IMR-90 (cell line): ENCODE measurements around the gene ETFB. TPM values are rescaled to one million over a fixed set of nuclear protein-coding genes. Genes with fewer than 3 reads are reported as not detected.

Experiments used
- ATAC-seq: fragments of 200-7000 bp; cut with Tn5 transposase; 2 replicates; pipeline ENCODE4 v1.9.1; 2020; ENCODE audit warnings: low read depth, mild to moderate bottlenecking, moderate library complexity
- BruUV-seq: library from RNA; stranded (reverse); fragments of 400-500 nt; replicated peaks from 2 replicates; lab custom pipeline; 2021; lab: Mats Ljungman, UMichigan
- CTCF ChIA-PET: fragments of 300-600 bp; formaldehyde crosslinking; extraction: SDS; loops from one replicate; lab custom pipeline; 2021; ENCODE audit warnings: antibody characterized with exemption; lab: Yijun Ruan, JAX
- POLR2A ChIA-PET: fragments of 300-600 bp; sonication (Branson Sonifier 250); formaldehyde crosslinking; loops from one replicate; lab custom pipeline; 2022; ENCODE audit warnings: antibody characterized with exemption; ENCODE audit not compliant: unreplicated experiment; lab: Charles Lee
- DNase-seq: peaks from one replicate; pipeline ENCODE4 v3.0.0; 2013
- H2AFZ ChIP-seq: replicated peaks from 2 replicates; pipeline ENCODE3; 2013; ENCODE audit warnings: low read length, mild to moderate bottlenecking; ENCODE audit not compliant: poor library complexity
- H2AK5ac ChIP-seq: 2 replicates; pipeline ENCODE4 v1.6.1; 2013; ENCODE audit warnings: low read depth, low read length, inconsistent platforms
- H2AK9ac ChIP-seq: replicated peaks from 2 replicates; pipeline ENCODE3; 2013; ENCODE audit warnings: mild to moderate bottlenecking, low read depth, low read length, moderate library complexity; ENCODE audit not compliant: poor library complexity
- H2BK120ac ChIP-seq: 2 replicates; pipeline ENCODE4 v1.6.1; 2013; ENCODE audit warnings: low read depth, low read length, inconsistent platforms
- H2BK15ac ChIP-seq: 3 replicates; pipeline ENCODE4 v1.6.1; 2013; ENCODE audit warnings: low read depth, low read length, inconsistent platforms
- H2BK20ac ChIP-seq: 2 replicates; pipeline ENCODE4 v1.6.1; 2013; ENCODE audit warnings: low read depth, mild to moderate bottlenecking, inconsistent platforms, low read length, moderate library complexity
- H2BK5ac ChIP-seq: 2 replicates; pipeline ENCODE4 v1.6.1; 2013; ENCODE audit warnings: mild to moderate bottlenecking, low read depth, low read length, inconsistent platforms; ENCODE audit not compliant: poor library complexity, severe bottlenecking
- H3K14ac ChIP-seq: replicated peaks from 2 replicates; pipeline ENCODE4 v1.6.1; 2013; ENCODE audit warnings: low read depth, low read length, inconsistent platforms
- H3K18ac ChIP-seq: 2 replicates; pipeline ENCODE4 v1.6.1; 2013; ENCODE audit warnings: low read depth, low read length, control low read depth
- H3K23ac ChIP-seq: 2 replicates; pipeline ENCODE4 v1.6.1; 2013; ENCODE audit warnings: low read depth, low read length, inconsistent platforms
- H3K27ac ChIP-seq: 2 replicates; pipeline ENCODE4 v1.5.1; 2013; ENCODE audit warnings: mild to moderate bottlenecking, control low read depth, low read length; ENCODE audit not compliant: insufficient read depth
- H3K27me3 ChIP-seq: 2 replicates; pipeline ENCODE4 v1.6.1; 2013; ENCODE audit warnings: low read length; ENCODE audit not compliant: control insufficient read depth, insufficient read depth
- H3K36me3 ChIP-seq: 2 replicates; pipeline ENCODE4 v1.6.1; 2013; ENCODE audit warnings: low read length, mixed read lengths; ENCODE audit not compliant: control insufficient read depth, insufficient read depth
- H3K4ac ChIP-seq: 2 replicates; pipeline ENCODE4 v1.6.1; 2013; ENCODE audit warnings: low read depth, low read length, inconsistent platforms
- H3K4me1 ChIP-seq: 2 replicates; pipeline ENCODE4 v1.6.1; 2013; ENCODE audit warnings: low read length, mixed read lengths; ENCODE audit not compliant: control insufficient read depth, insufficient read depth
- H3K4me2 ChIP-seq: 2 replicates; pipeline ENCODE4 v1.6.1; 2013; ENCODE audit warnings: low read depth, mild to moderate bottlenecking, control low read depth, low read length, moderate library complexity
- H3K4me3 ChIP-seq: 2 replicates; pipeline ENCODE4 v1.5.1; 2013; ENCODE audit warnings: low read depth, mild to moderate bottlenecking, control low read depth, low read length, moderate library complexity; ENCODE audit not compliant: insufficient read depth
- H3K56ac ChIP-seq: 2 replicates; pipeline ENCODE4 v1.6.1; 2013; ENCODE audit warnings: low read length, inconsistent platforms; ENCODE audit not compliant: insufficient read depth; ENCODE audit errors: extremely low read depth
- H3K79me1 ChIP-seq, 2 experiments: 2 replicates each; pipeline ENCODE4 v1.6.1; 2013; ENCODE audit warnings: low read length in 2 of 2, inconsistent platforms in 1 of 2, low read depth in 1 of 2
- H3K9ac ChIP-seq: 2 replicates; pipeline ENCODE4 v1.6.1; 2013; ENCODE audit warnings: low read depth, low read length, control low read depth
- H3K9me1 ChIP-seq: 2 replicates; pipeline ENCODE4 v1.6.1; 2013; ENCODE audit warnings: low read length, inconsistent platforms; ENCODE audit not compliant: insufficient read depth
- H3K9me3 ChIP-seq: 2 replicates; pipeline ENCODE4 v1.6.1; 2013; ENCODE audit warnings: low read length; ENCODE audit not compliant: control insufficient read depth, insufficient read depth
- H4K20me1 ChIP-seq: 2 replicates; pipeline ENCODE4 v1.6.1; 2013; ENCODE audit warnings: low read length, inconsistent platforms; ENCODE audit not compliant: insufficient read depth
- H4K5ac ChIP-seq: 2 replicates; pipeline ENCODE4 v1.6.1; 2013; ENCODE audit warnings: mild to moderate bottlenecking, low read depth, low read length, control low read depth
- H4K8ac ChIP-seq, 2 experiments: 2 replicates each; pipeline ENCODE4 v1.6.1; 2013; ENCODE audit warnings: low read depth in 2 of 2, low read length in 2 of 2, control low read depth in 1 of 2, inconsistent platforms in 1 of 2
- H4K91ac ChIP-seq: 2 replicates; pipeline ENCODE4 v1.6.1; 2013; ENCODE audit warnings: low read depth, low read length, inconsistent platforms; ENCODE audit not compliant: insufficient read depth
- BHLHE40 ChIP-seq: fragments of 150-350 bp; IDR thresholded peaks from 2 replicates; pipeline ENCODE4 v1.6.1; 2016; ENCODE audit warnings: mild to moderate bottlenecking, low read depth, low read length
- CEBPB ChIP-seq: IDR thresholded peaks from 2 replicates; pipeline ENCODE4 v1.6.1; 2012; ENCODE audit warnings: low read depth, low read length, improper control_type of control experiment
- CHD1 ChIP-seq: IDR thresholded peaks from 2 replicates; pipeline ENCODE4 v1.6.1; 2012; ENCODE audit warnings: low read depth, low read length, improper control_type of control experiment
- FOS ChIP-seq: fragments of 150-350 bp; IDR thresholded peaks from 2 replicates; pipeline ENCODE4 v1.6.1; 2016; ENCODE audit warnings: low read depth, low read length
- MAFK ChIP-seq: IDR thresholded peaks from 2 replicates; pipeline ENCODE4 v1.6.1; 2012; ENCODE audit warnings: low read depth, low read length, improper control_type of control experiment
- MAZ ChIP-seq: IDR thresholded peaks from 2 replicates; pipeline ENCODE4 v1.6.1; 2012; ENCODE audit warnings: low read depth, mild to moderate bottlenecking, low read length, improper control_type of control experiment, moderate library complexity, borderline replicate concordance
- MXI1 ChIP-seq: IDR thresholded peaks from 2 replicates; pipeline ENCODE4 v1.6.1; 2012; ENCODE audit warnings: low read depth, mild to moderate bottlenecking, low read length, moderate library complexity, borderline replicate concordance
- NFE2L2 ChIP-seq: fragments of 150-350 bp; IDR thresholded peaks from 2 replicates; pipeline ENCODE4 v1.6.1; 2016; ENCODE audit warnings: low read depth, mild to moderate bottlenecking, low read length
- POLR2A ChIP-seq: IDR thresholded peaks from 2 replicates; pipeline ENCODE4 v1.6.1; 2012; ENCODE audit warnings: mild to moderate bottlenecking, low read depth, low read length
- RAD21 ChIP-seq: IDR thresholded peaks from 2 replicates; pipeline ENCODE4 v1.6.1; 2012; ENCODE audit warnings: low read length, improper control_type of control experiment
- RCOR1 ChIP-seq: IDR thresholded peaks from 2 replicates; pipeline ENCODE4 v1.6.1; 2012; ENCODE audit warnings: mild to moderate bottlenecking, low read length, improper control_type of control experiment; ENCODE audit not compliant: insufficient replicate concordance
- RFX5 ChIP-seq: IDR thresholded peaks from 2 replicates; pipeline ENCODE4 v1.8.0; 2012; ENCODE audit warnings: low read depth, mild to moderate bottlenecking, low read length, moderate library complexity
- SMC3 ChIP-seq: fragments of 150-350 bp; IDR thresholded peaks from 2 replicates; pipeline ENCODE4 v1.6.1; 2016; ENCODE audit warnings: low read depth, mild to moderate bottlenecking, antibody characterized with exemption, low read length, moderate library complexity
- WGBS, 2 experiments: methylation state at CpG; one replicate each; pipeline versions ENCODE4 v1.1.5 to v1.1.7; 2013; ENCODE audit warnings: missing lambda C conversion rate in 2 of 2; ENCODE audit not compliant: insufficient read length in 1 of 2; ENCODE audit errors: extremely low coverage in 2 of 2; 5-methylcytosine and 5-hydroxymethylcytosine counted together
- dilution Hi-C: fragments of 300-500 bp; cut with HindIII; formaldehyde crosslinking; loops from one replicate; pipeline ENCODE4 v1.14.3; 2018; ENCODE audit warnings: low sequenced_read_pairs; ENCODE audit not compliant: unreplicated experiment
- in situ Hi-C: fragments of 300-500 bp; cut with MboI; formaldehyde crosslinking; loops from 3 replicates; pipeline ENCODE4 v1.14.3; 2019; ENCODE audit warnings: low sequenced_read_pairs, inconsistent platforms, mixed read lengths
- intact Hi-C: fragments of 100-400 bp; cut with micrococcal nuclease; formaldehyde crosslinking; loops from 2 replicates; pipeline ENCODE4 v1.10.0; 2022
- polyA plus RNA-seq, 3 experiments: library from polyadenylated mRNA; depleted of rRNA; stranded (reverse); fragments of >200 nt; gene quantifications; 2 replicates each; pipeline ENCODE4 v1.2.3, GENCODE V29; 2012; ENCODE audit warnings: low replicate concordance in 1 of 3
- total RNA-seq: library from RNA; depleted of rRNA; stranded (reverse); fragments of >200 nt; gene quantifications from 2 replicates; pipeline ENCODE4 v1.2.3, GENCODE V29; 2012
- TF ChIP-seq, protein P1 (sequence below): fragments of 150-350 bp; IDR thresholded peaks from 2 replicates; pipeline ENCODE4 v1.6.1; 2016; ENCODE audit warnings: low read depth, mild to moderate bottlenecking, low read length, moderate library complexity, borderline replicate concordance
- TF ChIP-seq, protein P2 (sequence below): fragments of 150-350 bp; IDR thresholded peaks from 2 replicates; pipeline ENCODE4 v1.6.1; 2017; ENCODE audit warnings: mild to moderate bottlenecking, antibody characterized with exemption, low read length, low read depth
- TF ChIP-seq, protein P3 (sequence below): conservative IDR thresholded peaks from 2 replicates; pipeline ENCODE4 v1.5.1; 2012; ENCODE audit warnings: mild to moderate bottlenecking, low read depth, low read length, improper control_type of control experiment

Gene ETFB
- total and polyA plus RNA-seq, 2 of the 4 experiments (the other 2 are of a cell fraction), result 141 to 166 TPM

DNA sequence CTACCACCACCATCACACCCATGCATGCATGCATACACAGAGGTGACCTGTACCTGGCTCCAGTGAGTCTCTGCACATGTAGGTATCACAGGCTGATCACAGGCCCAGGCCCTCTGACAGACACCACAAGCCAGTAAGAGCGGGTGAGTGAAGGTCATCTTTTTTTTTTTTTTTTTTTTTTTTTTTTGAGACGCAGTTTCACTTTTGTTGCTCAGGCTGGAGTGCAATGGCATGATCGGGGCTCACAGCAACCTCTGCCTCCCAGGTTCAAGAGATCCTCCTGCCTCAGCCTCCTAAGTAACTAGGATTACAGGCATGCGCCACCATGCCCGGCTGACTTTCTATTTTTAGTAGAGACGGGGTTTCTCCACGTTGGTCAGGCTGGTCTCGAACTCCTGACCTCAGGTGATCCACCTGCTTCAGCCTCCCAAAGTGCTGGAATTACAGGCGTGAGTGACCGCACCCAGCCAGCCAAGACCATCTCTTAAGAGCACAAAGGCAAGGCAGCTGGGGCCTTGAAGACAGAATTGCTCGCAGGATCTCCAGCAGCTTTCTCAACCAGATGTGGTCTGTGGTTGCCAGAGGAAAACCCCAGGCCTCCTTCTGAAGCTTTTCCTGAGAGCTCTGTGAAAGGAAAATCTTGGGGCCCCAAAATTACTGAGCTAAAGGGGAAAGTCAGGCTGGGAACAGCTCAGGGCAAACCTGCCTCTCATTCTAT, 9.5 kb upstream of the ETFB start:
- no peak for ATAC-seq
- H3K4ac ChIP-seq, result no peak overlapping the region
- no peaks in the 10 kb centered on the region for H3K9me1 ChIP-seq
- no peak overlapping the region for H3K18ac ChIP-seq
- no TSS peak for BruUV-seq
- no peak overlapping the region for H4K8ac ChIP-seq
- H3K27ac ChIP-seq, result no peak overlapping the region
- H3K4me3 ChIP-seq, result no peak overlapping the region
- no peak overlapping the region for H2BK5ac ChIP-seq
- no peak overlapping the region for H2AK9ac ChIP-seq
- no peak overlapping the region for H3K23ac ChIP-seq
- no peaks in the 10 kb centered on the region for H3K79me1 ChIP-seq
- WGBS, 2 experiments, result 90% methylated on average over 7 of the region's 11 CpGs; no CpG with 5 or more reads in 1 of the 2 experiments
- H3K14ac ChIP-seq, result no peak overlapping the region
- H3K36me3 ChIP-seq, result no peaks in the 10 kb centered on the region
- no peak overlapping the region for H3K9ac ChIP-seq
- no peaks in the 10 kb centered on the region for H3K4me1 ChIP-seq
- no peaks in the 10 kb centered on the region for H3K9me3 ChIP-seq
- H3K4me2 ChIP-seq, result no peak overlapping the region
- H4K5ac ChIP-seq, result no peak overlapping the region
- TF ChIP-seq MAZ, result no peak
- no peak for TF ChIP-seq POLR2A
- TF ChIP-seq RAD21, result no peak
- TF ChIP-seq CHD1, result no peak
- TF ChIP-seq RFX5, result no peak
- TF ChIP-seq MXI1, result no peak
- no peak for TF ChIP-seq RCOR1
- TF ChIP-seq NFE2L2, result no peak
- TF ChIP-seq, protein P1, sequence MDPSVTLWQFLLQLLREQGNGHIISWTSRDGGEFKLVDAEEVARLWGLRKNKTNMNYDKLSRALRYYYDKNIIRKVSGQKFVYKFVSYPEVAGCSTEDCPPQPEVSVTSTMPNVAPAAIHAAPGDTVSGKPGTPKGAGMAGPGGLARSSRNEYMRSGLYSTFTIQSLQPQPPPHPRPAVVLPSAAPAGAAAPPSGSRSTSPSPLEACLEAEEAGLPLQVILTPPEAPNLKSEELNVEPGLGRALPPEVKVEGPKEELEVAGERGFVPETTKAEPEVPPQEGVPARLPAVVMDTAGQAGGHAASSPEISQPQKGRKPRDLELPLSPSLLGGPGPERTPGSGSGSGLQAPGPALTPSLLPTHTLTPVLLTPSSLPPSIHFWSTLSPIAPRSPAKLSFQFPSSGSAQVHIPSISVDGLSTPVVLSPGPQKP, result no peak
- TF ChIP-seq BHLHE40, result no peak
- TF ChIP-seq MAFK, result no peak
- TF ChIP-seq FOS, result no peak
- no peak for TF ChIP-seq SMC3
- TF ChIP-seq, protein P2, sequence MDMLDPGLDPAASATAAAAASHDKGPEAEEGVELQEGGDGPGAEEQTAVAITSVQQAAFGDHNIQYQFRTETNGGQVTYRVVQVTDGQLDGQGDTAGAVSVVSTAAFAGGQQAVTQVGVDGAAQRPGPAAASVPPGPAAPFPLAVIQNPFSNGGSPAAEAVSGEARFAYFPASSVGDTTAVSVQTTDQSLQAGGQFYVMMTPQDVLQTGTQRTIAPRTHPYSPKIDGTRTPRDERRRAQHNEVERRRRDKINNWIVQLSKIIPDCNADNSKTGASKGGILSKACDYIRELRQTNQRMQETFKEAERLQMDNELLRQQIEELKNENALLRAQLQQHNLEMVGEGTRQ, result no peak
- TF ChIP-seq, protein P3, sequence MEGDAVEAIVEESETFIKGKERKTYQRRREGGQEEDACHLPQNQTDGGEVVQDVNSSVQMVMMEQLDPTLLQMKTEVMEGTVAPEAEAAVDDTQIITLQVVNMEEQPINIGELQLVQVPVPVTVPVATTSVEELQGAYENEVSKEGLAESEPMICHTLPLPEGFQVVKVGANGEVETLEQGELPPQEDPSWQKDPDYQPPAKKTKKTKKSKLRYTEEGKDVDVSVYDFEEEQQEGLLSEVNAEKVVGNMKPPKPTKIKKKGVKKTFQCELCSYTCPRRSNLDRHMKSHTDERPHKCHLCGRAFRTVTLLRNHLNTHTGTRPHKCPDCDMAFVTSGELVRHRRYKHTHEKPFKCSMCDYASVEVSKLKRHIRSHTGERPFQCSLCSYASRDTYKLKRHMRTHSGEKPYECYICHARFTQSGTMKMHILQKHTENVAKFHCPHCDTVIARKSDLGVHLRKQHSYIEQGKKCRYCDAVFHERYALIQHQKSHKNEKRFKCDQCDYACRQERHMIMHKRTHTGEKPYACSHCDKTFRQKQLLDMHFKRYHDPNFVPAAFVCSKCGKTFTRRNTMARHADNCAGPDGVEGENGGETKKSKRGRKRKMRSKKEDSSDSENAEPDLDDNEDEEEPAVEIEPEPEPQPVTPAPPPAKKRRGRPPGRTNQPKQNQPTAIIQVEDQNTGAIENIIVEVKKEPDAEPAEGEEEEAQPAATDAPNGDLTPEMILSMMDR, result no peak
- no peak for TF ChIP-seq CEBPB
- in situ Hi-C loops (no loop called here), intact Hi-C loops (no loop called here), dilution Hi-C loops (no loop called here)
- no peaks in the 10 kb centered on the region for H4K20me1 ChIP-seq
- CTCF ChIA-PET, result no interaction called here
- H2BK15ac ChIP-seq, result no peak overlapping the region
- no peak overlapping the region for H2BK20ac ChIP-seq
- no peak for DNase-seq
- no peak overlapping the region for H2BK120ac ChIP-seq
- no peak overlapping the region for H4K91ac ChIP-seq
- H3K27me3 ChIP-seq, result peaks cover 2% of the 10 kb centered on the region; the same call in 1 of the 2 replicates
- H3K56ac ChIP-seq, result no peak overlapping the region
- no peak overlapping the region for H2AK5ac ChIP-seq
- POLR2A ChIA-PET, result no interaction called here
- H2AFZ ChIP-seq, result no peak overlapping the region
